Measurements from ENCODE around the gene DDX23. TPM values are rescaled to one million over a fixed set of nuclear protein-coding genes. Genes with fewer than 3 reads are reported as not detected.
"Not testable (repeated sequence)": the region's sequence is repeated elsewhere in the genome, so short reads cannot be mapped to it uniquely, and the experiment has no call there.

The DDX23 gene
- total and polyA plus RNA-seq, 8 donors: 25.9 to 55.6 (median 33.3) TPM

DNA sequence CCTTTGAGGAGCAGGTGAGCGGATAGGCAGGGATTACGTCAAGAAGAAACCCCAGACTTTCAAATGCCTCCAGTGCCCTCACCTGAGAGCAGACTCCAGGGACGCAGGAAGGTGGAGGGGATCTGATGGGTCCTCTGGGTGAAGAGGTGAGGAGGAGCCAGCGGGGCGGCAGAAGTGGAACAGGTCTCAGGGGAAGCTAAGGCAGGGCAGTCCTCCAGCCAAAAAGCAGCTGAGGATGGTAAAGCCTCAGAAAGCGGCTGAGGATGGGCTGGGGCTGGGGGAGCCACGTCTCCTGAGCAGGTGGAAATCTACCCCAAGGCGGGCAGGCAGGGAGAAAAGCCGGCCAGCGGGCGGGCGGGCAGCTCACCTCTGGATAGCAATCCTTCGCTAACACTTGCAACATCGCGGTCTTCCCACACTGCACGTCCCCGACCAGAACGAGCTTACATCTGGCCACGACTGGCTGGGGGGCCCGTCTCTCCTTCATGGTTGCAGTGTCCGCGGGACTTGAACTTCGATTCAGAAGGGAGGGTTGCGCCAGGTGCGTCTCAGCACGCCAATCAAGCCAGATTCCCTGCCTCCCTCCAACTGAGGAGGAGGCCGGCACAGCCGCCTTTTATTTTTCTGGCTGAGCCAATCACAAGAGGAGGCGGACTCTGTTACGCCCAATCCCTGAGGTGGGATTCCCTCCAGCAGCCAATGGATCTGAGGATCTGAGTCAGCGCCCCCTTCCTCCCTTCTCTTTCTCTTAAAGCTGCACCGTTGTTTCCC is 13.5 kb upstream of the DDX23 start, which contains the start of gene RND1:
Gene RND1 (minus strand): TSS at position 590 of the 771 bp plus-strand sequence. CDS start 103 bp downstream, at position 487.
- 2 to 3% methylated on average over 30 to 32 of the region's 32 CpGs for WGBS, 2 donors
- DNase-seq: peak; percentile 90 to 96 (median 93)
- peak within 1 kb of the TSS; percentile 33 to 84 (median 44) for H3K4me3 ChIP-seq
- peak; percentile 97 to 99 (median 98) for ATAC-seq
- TF ChIP-seq, protein P1, sequence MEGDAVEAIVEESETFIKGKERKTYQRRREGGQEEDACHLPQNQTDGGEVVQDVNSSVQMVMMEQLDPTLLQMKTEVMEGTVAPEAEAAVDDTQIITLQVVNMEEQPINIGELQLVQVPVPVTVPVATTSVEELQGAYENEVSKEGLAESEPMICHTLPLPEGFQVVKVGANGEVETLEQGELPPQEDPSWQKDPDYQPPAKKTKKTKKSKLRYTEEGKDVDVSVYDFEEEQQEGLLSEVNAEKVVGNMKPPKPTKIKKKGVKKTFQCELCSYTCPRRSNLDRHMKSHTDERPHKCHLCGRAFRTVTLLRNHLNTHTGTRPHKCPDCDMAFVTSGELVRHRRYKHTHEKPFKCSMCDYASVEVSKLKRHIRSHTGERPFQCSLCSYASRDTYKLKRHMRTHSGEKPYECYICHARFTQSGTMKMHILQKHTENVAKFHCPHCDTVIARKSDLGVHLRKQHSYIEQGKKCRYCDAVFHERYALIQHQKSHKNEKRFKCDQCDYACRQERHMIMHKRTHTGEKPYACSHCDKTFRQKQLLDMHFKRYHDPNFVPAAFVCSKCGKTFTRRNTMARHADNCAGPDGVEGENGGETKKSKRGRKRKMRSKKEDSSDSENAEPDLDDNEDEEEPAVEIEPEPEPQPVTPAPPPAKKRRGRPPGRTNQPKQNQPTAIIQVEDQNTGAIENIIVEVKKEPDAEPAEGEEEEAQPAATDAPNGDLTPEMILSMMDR (IDR thresholded peaks at IDR 0.05): no peak
- H3K27me3 ChIP-seq: no peaks in the 10 kb centered on the region
- peak within 1 kb of the TSS in 2 of 4 donors; percentile 80 to 81 for H3K27ac ChIP-seq
- H3K36me3 ChIP-seq: no peaks in the 10 kb centered on the region
- H3K9me3 ChIP-seq: no peaks in the 10 kb centered on the region
- FAIRE-seq: peak; percentile 81
- intact Hi-C loops (cut with DNase I): no loop called here
- H3K4me1 ChIP-seq: peaks cover 0 to 14% (median 0%) of the 10 kb centered on the region in 3 donors

DNA sequence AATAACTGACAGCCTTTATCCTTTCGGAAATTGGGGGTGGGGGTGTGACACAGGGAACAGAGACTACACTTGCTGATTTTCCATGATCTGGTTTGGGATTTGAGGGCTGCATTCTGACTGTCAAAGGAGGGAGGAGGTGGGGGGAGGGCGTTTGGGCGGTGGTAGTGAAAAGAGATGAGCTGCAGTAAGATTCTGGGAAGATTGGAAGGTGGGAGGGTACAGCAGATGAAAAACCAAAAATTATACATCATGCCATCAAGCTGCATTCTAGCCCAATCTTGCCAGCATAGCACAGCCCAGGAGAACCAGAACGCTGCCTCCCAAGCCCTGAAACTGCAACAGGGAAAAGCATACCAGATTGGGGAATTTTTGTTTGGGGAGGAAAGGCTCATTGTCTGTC is 11.3 kb upstream of the DDX23 start:
- DNase-seq (no peak), ATAC-seq (no peak), FAIRE-seq (no peak)
- no peak overlapping the region for H3K27ac ChIP-seq
- intact Hi-C loops (cut with DNase I): no loop called here
- WGBS, 2 donors: 85 to 87% methylated on average over 4 of the region's 4 CpGs
- no peaks in the 10 kb centered on the region for H3K36me3 ChIP-seq
- peaks cover 0 to 14% (median 0%) of the 10 kb centered on the region in 3 donors for H3K4me1 ChIP-seq
- H3K27me3 ChIP-seq: no peaks in the 10 kb centered on the region
- no peak overlapping the region for H3K4me3 ChIP-seq
- H3K9me3 ChIP-seq: no peaks in the 10 kb centered on the region
- TF ChIP-seq, protein P1 (IDR thresholded peaks at IDR 0.05): no peak

GRCh38 chr12:48862760-48863159 is 10.8 kb upstream of the DDX23 start:
- WGBS, 2 donors: 82 to 87% methylated on average over 5 of the region's 5 CpGs
- Histone ChIP-seq H3K9me3 (no peaks in the 10 kb centered on the region), H3K4me3 (no peak overlapping the region), H3K4me1 (peaks cover 0 to 14% (median 0%) of the 10 kb centered on the region in 3 donors), H3K27me3 (no peaks in the 10 kb centered on the region), H3K36me3 (no peaks in the 10 kb centered on the region), H3K27ac (no peak overlapping the region)
- TF ChIP-seq, protein P1 (IDR thresholded peaks at IDR 0.05): no peak
- ATAC-seq (no peak), FAIRE-seq (no peak), DNase-seq (no peak)
- intact Hi-C loops (cut with DNase I): no loop called here

GRCh38 chr12:48861111-48861510 is 9.1 kb upstream of the DDX23 start:
- ATAC-seq (no peak), DNase-seq (no peak), FAIRE-seq (no peak)
- intact Hi-C loops (cut with DNase I): no loop called here
- Histone ChIP-seq H3K36me3 (no peaks in the 10 kb centered on the region), H3K4me3 (no peak overlapping the region), H3K4me1 (peaks cover 0 to 3% (median 0%) of the 10 kb centered on the region in 3 donors), H3K27me3 (no peaks in the 10 kb centered on the region), H3K9me3 (no peaks in the 10 kb centered on the region), H3K27ac (no peak overlapping the region)
- 61 to 66% methylated on average over 2 of the region's 2 CpGs for WGBS, 2 donors
- TF ChIP-seq, protein P1 (IDR thresholded peaks at IDR 0.05): no peak

DNA sequence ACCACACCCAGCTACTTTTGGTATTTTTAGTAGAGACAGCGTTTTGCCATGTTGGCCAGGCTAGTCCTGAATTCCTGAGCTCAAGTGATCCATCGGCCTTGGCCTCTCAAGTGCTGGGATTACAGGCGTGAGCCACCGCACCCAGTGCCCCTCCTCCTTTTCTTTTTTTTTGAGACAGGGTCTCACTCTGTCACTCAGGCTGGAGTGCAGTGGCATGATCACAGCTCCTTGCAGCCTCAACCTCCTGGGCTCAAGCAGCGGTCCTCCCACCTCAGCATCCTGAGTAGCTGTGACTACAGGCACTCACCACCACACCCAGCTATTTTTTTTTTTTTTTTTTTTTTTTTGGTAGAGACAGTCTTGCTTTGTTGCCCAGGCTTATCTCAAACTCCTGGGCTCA is 8.3 kb upstream of the DDX23 start:
- WGBS, 2 donors: 87 to 93% methylated on average over 5 of the region's 5 CpGs
- H3K4me3 ChIP-seq; intact Hi-C loops (cut with DNase I); H3K27ac ChIP-seq; DNase-seq; H3K36me3 ChIP-seq; H3K4me1 ChIP-seq; H3K27me3 ChIP-seq; H3K9me3 ChIP-seq; ATAC-seq; FAIRE-seq: not testable (repeated sequence)

All from pancreas (tissue), 10 donors.